ENCODE data around the gene KRT15.

DNA sequence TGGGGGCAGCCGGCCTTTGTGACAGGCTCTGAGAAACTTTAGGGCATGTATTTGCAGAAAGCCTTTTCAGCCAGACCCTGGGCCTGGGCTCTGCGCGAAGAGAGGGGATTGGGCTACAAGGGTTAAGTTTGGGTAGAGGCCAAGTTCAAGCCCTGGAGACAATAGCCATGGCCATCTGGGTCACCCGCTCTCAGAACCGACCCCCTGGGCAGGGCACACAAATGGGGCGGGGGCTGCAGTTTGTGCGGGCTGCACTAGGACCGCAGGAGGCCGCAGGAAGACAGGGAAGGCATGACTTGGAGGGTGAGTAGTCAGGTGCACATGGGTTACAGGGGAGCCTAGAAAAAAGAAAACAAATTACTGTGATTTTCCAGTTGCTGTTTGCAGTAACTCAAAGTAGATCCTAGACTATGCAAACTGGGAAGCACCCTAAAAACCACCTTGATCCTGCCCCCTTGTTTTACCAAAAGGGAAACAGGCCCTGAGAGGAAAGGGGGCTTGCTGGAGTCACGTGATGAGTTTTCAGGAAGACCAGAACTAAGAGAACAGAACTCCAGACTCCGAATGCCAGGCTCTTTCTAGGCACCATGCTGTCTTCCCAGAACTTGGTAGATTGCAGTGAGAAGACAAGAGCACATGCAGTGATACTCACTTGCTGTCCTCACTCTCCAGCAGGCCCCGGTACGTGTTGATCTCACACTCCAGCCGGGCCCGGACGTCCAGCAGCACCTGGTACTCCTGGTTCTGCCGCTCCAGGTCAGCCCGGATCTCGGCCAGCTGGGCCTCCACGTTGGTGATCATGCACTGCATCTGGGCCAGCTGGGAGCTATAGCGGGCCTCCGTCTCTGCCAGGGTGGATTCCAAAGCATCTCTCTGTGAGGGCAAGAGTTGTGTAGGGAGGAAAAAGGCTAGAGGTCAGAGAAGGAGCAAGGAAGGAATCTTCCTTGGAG lies 41.5 kb downstream of the KRT15 start:
- TF ChIP-seq, protein P1, sequence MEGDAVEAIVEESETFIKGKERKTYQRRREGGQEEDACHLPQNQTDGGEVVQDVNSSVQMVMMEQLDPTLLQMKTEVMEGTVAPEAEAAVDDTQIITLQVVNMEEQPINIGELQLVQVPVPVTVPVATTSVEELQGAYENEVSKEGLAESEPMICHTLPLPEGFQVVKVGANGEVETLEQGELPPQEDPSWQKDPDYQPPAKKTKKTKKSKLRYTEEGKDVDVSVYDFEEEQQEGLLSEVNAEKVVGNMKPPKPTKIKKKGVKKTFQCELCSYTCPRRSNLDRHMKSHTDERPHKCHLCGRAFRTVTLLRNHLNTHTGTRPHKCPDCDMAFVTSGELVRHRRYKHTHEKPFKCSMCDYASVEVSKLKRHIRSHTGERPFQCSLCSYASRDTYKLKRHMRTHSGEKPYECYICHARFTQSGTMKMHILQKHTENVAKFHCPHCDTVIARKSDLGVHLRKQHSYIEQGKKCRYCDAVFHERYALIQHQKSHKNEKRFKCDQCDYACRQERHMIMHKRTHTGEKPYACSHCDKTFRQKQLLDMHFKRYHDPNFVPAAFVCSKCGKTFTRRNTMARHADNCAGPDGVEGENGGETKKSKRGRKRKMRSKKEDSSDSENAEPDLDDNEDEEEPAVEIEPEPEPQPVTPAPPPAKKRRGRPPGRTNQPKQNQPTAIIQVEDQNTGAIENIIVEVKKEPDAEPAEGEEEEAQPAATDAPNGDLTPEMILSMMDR (conservative IDR thresholded peaks at IDR 0.05; ENCODE audit: low read length): no peak
- no peak for TF ChIP-seq EZH2phosphoT487 (IDR thresholded peaks at IDR 0.05; ENCODE audit: borderline replicate concordance)

Measured in Loucy (cell line).